K562 (cell line): ENCODE results near the gene NXF3. TPM values are rescaled to one million over a fixed set of nuclear protein-coding genes. Genes with fewer than 3 reads are reported as not detected.

Experiments used
- BCOR ChIP-seq: fragments of 450-650 bp; IDR thresholded peaks from 2 replicates; pipeline ENCODE4 v1.6.1; 2016
- CHD2 ChIP-seq: IDR thresholded peaks from 2 replicates; pipeline ENCODE4 v1.6.1; 2011; ENCODE audit warnings: low read depth, low read length
- EGR1 ChIP-seq: fragments of 450-650 bp; conservative IDR thresholded peaks from 2 replicates; pipeline ENCODE4 v1.6.1; 2017; ENCODE audit warnings: mild to moderate bottlenecking
- ELF1 ChIP-seq: fragments of 200-800 bp; sonication (Bioruptor generic); IDR thresholded peaks from 2 replicates; pipeline ENCODE4 v1.6.1; 2016; ENCODE audit warnings: missing genetic modification characterization, missing compliant biosample characterization
- ETS2 ChIP-seq: IDR thresholded peaks from 2 replicates; pipeline ENCODE4 v1.6.1; 2016; ENCODE audit warnings: borderline replicate concordance, missing genetic modification characterization, mild to moderate bottlenecking, moderate library complexity, missing compliant biosample characterization; ENCODE audit not compliant: poor library complexity, severe bottlenecking
- FOXJ2 ChIP-seq: fragments of 200-800 bp; sonication (Bioruptor generic); IDR thresholded peaks from 2 replicates; pipeline ENCODE4 v1.6.1; 2016; ENCODE audit warnings: missing genetic modification characterization, missing compliant biosample characterization
- FOXK2 ChIP-seq, 2 experiments: fragments of 450-650 bp; IDR thresholded peaks in 1 of 2; conservative IDR thresholded peaks in 1 of 2; 2 replicates each; pipeline ENCODE4 v1.6.1; 2016; ENCODE audit warnings: low read depth in 2 of 2, mild to moderate bottlenecking in 1 of 2
- HCFC1 ChIP-seq: IDR thresholded peaks from 2 replicates; pipeline ENCODE4 v1.6.1; 2012; ENCODE audit warnings: low read depth, low read length, improper control_type of control experiment
- HDGF ChIP-seq: fragments of 450-650 bp; IDR thresholded peaks from 2 replicates; pipeline ENCODE4 v1.6.1; 2016
- HNRNPL ChIP-seq: fragments of 200-400 bp; formaldehyde crosslinking; IDR thresholded peaks from 2 replicates; pipeline ENCODE4 v1.6.1; 2017; ENCODE audit warnings: low read depth, mild to moderate bottlenecking, low read length
- LEF1 ChIP-seq: fragments of 450-650 bp; IDR thresholded peaks from 2 replicates; pipeline ENCODE4 v1.6.1; 2016; ENCODE audit warnings: mild to moderate bottlenecking
- MAFK ChIP-seq: IDR thresholded peaks from 2 replicates; pipeline ENCODE4 v1.6.1; 2011; ENCODE audit warnings: low read length, improper control_type of control experiment
- MCM2 ChIP-seq: fragments of 450-650 bp; IDR thresholded peaks from 2 replicates; pipeline ENCODE4 v1.6.1; 2017; ENCODE audit warnings: low read depth, mild to moderate bottlenecking
- MCM7 ChIP-seq, 2 experiments: fragments of 450-650 bp; IDR thresholded peaks; 2 replicates each; pipeline ENCODE4 v1.6.1; 2016 to 2018
- MXI1 ChIP-seq: IDR thresholded peaks from 2 replicates; pipeline ENCODE4 v1.6.1; 2011; ENCODE audit warnings: low read depth, mild to moderate bottlenecking, improper control_type of control experiment, low read length
- POLR2B ChIP-seq: fragments of 450-650 bp; IDR thresholded peaks from 2 replicates; pipeline ENCODE4 v1.6.1; 2018; ENCODE audit warnings: low read depth; ENCODE audit not compliant: partially characterized antibody
- POLR3A ChIP-seq: IDR thresholded peaks from 2 replicates; pipeline ENCODE4 v1.6.1; 2011; ENCODE audit warnings: borderline replicate concordance, mild to moderate bottlenecking, moderate library complexity; ENCODE audit not compliant: insufficient read length, insufficient read depth; ENCODE audit errors: extremely low read depth
- RNF2 ChIP-seq: sonication (generic); IDR thresholded peaks from 2 replicates; pipeline ENCODE4 v1.6.1; 2016
- RUNX1 ChIP-seq: sonication (generic); IDR thresholded peaks from 2 replicates; pipeline ENCODE4 v1.6.1; 2016; ENCODE audit warnings: antibody characterized with exemption, low read depth
- TAF15 ChIP-seq: fragments of 200-400 bp; formaldehyde crosslinking; IDR thresholded peaks from 2 replicates; pipeline ENCODE4 v1.6.1; 2017; ENCODE audit warnings: mild to moderate bottlenecking, low read depth, low read length, moderate library complexity
- TSC22D4 ChIP-seq: fragments of 450-650 bp; IDR thresholded peaks from 2 replicates; pipeline ENCODE4 v1.6.1; 2016; ENCODE audit warnings: missing genetic modification characterization, missing biosample characterization, control low read depth
- USF2 ChIP-seq: sonication (generic); formaldehyde crosslinking; IDR thresholded peaks from 2 replicates; pipeline ENCODE4 v1.5.0; 2020; ENCODE audit warnings: missing genetic modification reagents
- XRCC4 ChIP-seq: IDR thresholded peaks from one replicate; pipeline ENCODE4 v1.6.1; 2011; ENCODE audit not compliant: insufficient read depth, insufficient read length; ENCODE audit errors: extremely low read depth
- XRCC5 ChIP-seq: fragments of 200-400 bp; formaldehyde crosslinking; IDR thresholded peaks from 2 replicates; pipeline ENCODE4 v1.6.1; 2017; ENCODE audit warnings: low read depth, mild to moderate bottlenecking, low read length
- ZBTB17 ChIP-seq: fragments of 450-650 bp; formaldehyde crosslinking; IDR thresholded peaks from 2 replicates; pipeline ENCODE4 v1.4.0; 2020; ENCODE audit warnings: mild to moderate bottlenecking
- ZNF12 ChIP-seq: sonication (generic); formaldehyde crosslinking; IDR thresholded peaks from 2 replicates; pipeline ENCODE4 v1.4.0; 2020; ENCODE audit warnings: mild to moderate bottlenecking, missing genetic modification reagents
- ZNF239 ChIP-seq: fragments of 250-450 bp; sonication (Bioruptor Pico); IDR thresholded peaks from 2 replicates; pipeline ENCODE4 v1.4.0; 2020; ENCODE audit warnings: mild to moderate bottlenecking
- ZNF274 ChIP-seq: IDR thresholded peaks from 2 replicates; pipeline ENCODE4 v1.6.1; 2011; ENCODE audit warnings: low read depth, mild to moderate bottlenecking, low read length, moderate library complexity, borderline replicate concordance
- ZNF408 ChIP-seq: fragments of 250-450 bp; sonication (Bioruptor Pico); IDR thresholded peaks from 2 replicates; pipeline ENCODE4 v1.4.0; 2020; ENCODE audit warnings: low read depth, mild to moderate bottlenecking, moderate library complexity
- ZNF512 ChIP-seq: IDR thresholded peaks from 2 replicates; pipeline ENCODE4 v1.6.1; 2016; ENCODE audit warnings: missing genetic modification characterization, missing compliant biosample characterization
- polyA plus RNA-seq, 8 experiments: library from polyadenylated mRNA; depleted of rRNA in 4 of 8; stranded (reverse) in 5 of 8; unstranded in 3 of 8; fragments of >200 nt; fragmentation: Nextera tagmentation in 2 of 8; fragmentation: Illumina TruSeq in 1 of 8; extraction: Ambion mirVana in 2 of 8; extraction: Trizol in 1 of 8; gene quantifications; 2 replicates each; pipeline versions ENCODE4 v1.2.1 to v1.2.3, GENCODE V29; 2011 to 2014; ENCODE audit warnings: inconsistent platforms in 1 of 8, missing spikeins in 1 of 8
- total RNA-seq, 7 experiments: library from RNA; depleted of rRNA in 6 of 7; stranded (reverse); fragments of >200 nt in 6 of 7; fragmentation: Illumina TruSeq in 2 of 7; extraction: Trizol in 2 of 7; gene quantifications; 2 replicates each; pipeline versions ENCODE4 v1.2.1 to v1.2.3, GENCODE V29; 2011 to 2021; ENCODE audit warnings: low replicate concordance in 1 of 7

NXF3 gene
- total and polyA plus RNA-seq, 9 of the 15 experiments (the other 6 are each of a cell fraction or from before 2014, with no cell fraction given), result 0.18 to 0.40 (median 0.28) TPM; not detected in 2

- no peak for TF ChIP-seq XRCC4
- no peak for TF ChIP-seq HNRNPL
- TF ChIP-seq CHD2, result no peak
- TF ChIP-seq LEF1, result no peak
- no peak for TF ChIP-seq ETS2 (tag)
- TF ChIP-seq HCFC1, result no peak
- no peak; the same call in 1 of the 2 replicates for TF ChIP-seq FOXJ2
- no peak for TF ChIP-seq ZNF408
- no peak for TF ChIP-seq USF2 (CRISPR knock-in tag)
- no peak for TF ChIP-seq ZNF239 (CRISPR knock-in tag)
- no peak for TF ChIP-seq ZNF274
- no peak for TF ChIP-seq HDGF
- no peak for TF ChIP-seq BCOR
- no peak for TF ChIP-seq POLR3A
- TF ChIP-seq TSC22D4 (tag), result no peak
- TF ChIP-seq RNF2, result no peak
- no peak for TF ChIP-seq MCM7 (IDR thresholded peaks at IDR 0.05)
- TF ChIP-seq TAF15, result no peak
- TF ChIP-seq ZBTB17 (CRISPR knock-in tag), result no peak
- TF ChIP-seq ELF1 (tag), result no peak
- no peak for TF ChIP-seq ZNF12 (CRISPR knock-in tag)
- TF ChIP-seq XRCC5, result no peak
- no peak for TF ChIP-seq ZNF512 (tag)
- TF ChIP-seq FOXK2 (conservative IDR thresholded peaks at IDR 0.05 in 1 of 2, IDR thresholded peaks at IDR 0.05 in 1 of 2; ENCODE audit: low read depth in 2 of 2), result no peak
- no peak for TF ChIP-seq RUNX1
- TF ChIP-seq MAFK, result no peak; the same call in 1 of the 2 replicates
- no peak for TF ChIP-seq MCM2
- no peak for TF ChIP-seq EGR1
- no peak for TF ChIP-seq POLR2B
- no peak for TF ChIP-seq MXI1
These were observed 31.3 kb upstream of the NXF3 start (continued) for GRCh38 chrX:103124284-103124683.
